OCI-LY7 (cell line): ENCODE results near the gene SPON1. TPM values are rescaled to one million over a fixed set of nuclear protein-coding genes. Genes with fewer than 3 reads are reported as not detected.
A peak's percentile ranks its signal among the peaks of the same experiment; 100 is the strongest.

Experiments used
- BruUV-seq: library from RNA; stranded (reverse); fragments of 400-500 nt; replicated peaks from 2 replicates; lab custom pipeline; 2021; lab: Mats Ljungman, UMichigan
- CTCF ChIA-PET: fragments of 300-600 bp; sonication (Branson Sonifier 250); formaldehyde crosslinking; loops from one replicate; lab custom pipeline; 2022; ENCODE audit warnings: antibody characterized with exemption; ENCODE audit not compliant: unreplicated experiment; lab: Charles Lee
- POLR2A ChIA-PET: fragments of 300-600 bp; sonication (Branson Sonifier 250); formaldehyde crosslinking; loops from one replicate; lab custom pipeline; 2022; ENCODE audit warnings: antibody characterized with exemption; lab: Charles Lee
- DNase-seq: peaks from one replicate; pipeline ENCODE4 v3.0.0-alpha.2; 2015; ENCODE audit warnings: low spot score
- H2AFZ ChIP-seq: fragments of 200-600 bp; sonication (generic), shearing (Covaris generic); 2 replicates; pipeline ENCODE4 v1.6.1; 2014; ENCODE audit warnings: mild to moderate bottlenecking, antibody characterized with exemption, low read length, moderate library complexity
- H3K27ac ChIP-seq: fragments of 200-600 bp; sonication (generic); 2 replicates; pipeline ENCODE4 v1.5.1; 2014; ENCODE audit warnings: mixed run types, low read depth, mild to moderate bottlenecking, moderate library complexity, low read length, inconsistent platforms; ENCODE audit not compliant: poor library complexity, severe bottlenecking
- H3K36me3 ChIP-seq: fragments of 200-600 bp; sonication (generic); 2 replicates; pipeline ENCODE4 v1.6.1; 2014; ENCODE audit warnings: mild to moderate bottlenecking, antibody characterized with exemption, low read length, moderate library complexity, mixed read lengths; ENCODE audit not compliant: insufficient read depth
- H3K4me1 ChIP-seq: fragments of 200-600 bp; sonication (generic); 2 replicates; pipeline ENCODE4 v1.5.1; 2014; ENCODE audit warnings: mild to moderate bottlenecking, low read length; ENCODE audit not compliant: insufficient read depth, poor library complexity, severe bottlenecking
- H3K4me2 ChIP-seq: fragments of 200-600 bp; sonication (generic); 2 replicates; pipeline ENCODE4 v1.6.1; 2014; ENCODE audit warnings: mild to moderate bottlenecking, low read length
- H3K4me3 ChIP-seq: fragments of 200-600 bp; sonication (generic); 2 replicates; pipeline ENCODE4 v1.5.1; 2014; ENCODE audit warnings: mild to moderate bottlenecking, low read depth, low read length; ENCODE audit not compliant: poor library complexity, severe bottlenecking
- H3K79me2 ChIP-seq: fragments of 200-600 bp; sonication (generic); 2 replicates; pipeline ENCODE4 v1.6.1; 2016; ENCODE audit warnings: low read depth, mild to moderate bottlenecking, low read length, moderate library complexity, mixed read lengths; ENCODE audit not compliant: insufficient read depth
- H3K9me2 ChIP-seq: fragments of 200-600 bp; sonication (generic); 2 replicates; pipeline ENCODE4 v1.6.1; 2016; ENCODE audit warnings: mild to moderate bottlenecking, low read length, mixed read lengths; ENCODE audit not compliant: insufficient read depth
- H3K9me3 ChIP-seq: fragments of 200-600 bp; sonication (generic); 2 replicates; pipeline ENCODE4 v1.6.1; 2014; ENCODE audit warnings: mild to moderate bottlenecking, mixed run types, low read length, mixed read lengths
- H4K20me1 ChIP-seq: fragments of 200-600 bp; sonication (generic); 2 replicates; pipeline ENCODE4 v1.6.1; 2014; ENCODE audit warnings: mild to moderate bottlenecking, antibody characterized with exemption, low read length, moderate library complexity, mixed read lengths; ENCODE audit not compliant: insufficient read depth
- EZH2phosphoT487 ChIP-seq: fragments of 200-600 bp; sonication (generic); IDR thresholded peaks from 2 replicates; pipeline ENCODE4 v1.6.1; 2018; ENCODE audit warnings: low read depth, borderline replicate concordance, mild to moderate bottlenecking, mixed run types, antibody characterized with exemption, low read length, moderate library complexity, mixed read lengths
- intact Hi-C: fragments of 100-400 bp; cut with micrococcal nuclease; formaldehyde crosslinking; loops from one replicate; pipeline ENCODE4 v1.10.0; 2022; ENCODE audit not compliant: unreplicated experiment
- total RNA-seq, 2 experiments: library from RNA; depleted of rRNA in 1 of 2; stranded (reverse); fragments of >200 nt in 1 of 2; shearing (Covaris generic) in 1 of 2; gene quantifications; 2 replicates each; pipeline ENCODE4 v1.2.3, GENCODE V29; 2014 to 2022
- TF ChIP-seq, protein P1 (sequence below): fragments of 200-600 bp; sonication (generic); conservative IDR thresholded peaks from 2 replicates; pipeline ENCODE4 v1.5.1; 2014; ENCODE audit warnings: mild to moderate bottlenecking, antibody characterized with exemption, low read length, moderate library complexity, mixed read lengths

Gene SPON1
- total RNA-seq, 2 experiments from 2014 or later, result 0.38 TPM; not detected in 1

GRCh38 chr11:14012846-14013245 is 50.3 kb downstream of the SPON1 start:
- H2AFZ ChIP-seq, result no peak overlapping the region
- intact Hi-C loops, result no loop called here
- POLR2A ChIA-PET, result no interaction called here
- H3K4me2 ChIP-seq, result no peak overlapping the region
- H3K4me1 ChIP-seq, result no peaks in the 10 kb centered on the region
- no peaks in the 10 kb centered on the region for H3K9me2 ChIP-seq
- no peaks in the 10 kb centered on the region for H3K79me2 ChIP-seq
- no TSS peak for BruUV-seq
- H3K9me3 ChIP-seq, result no peaks in the 10 kb centered on the region
- no peak for DNase-seq
- no peaks in the 10 kb centered on the region for H3K36me3 ChIP-seq
- TF ChIP-seq EZH2phosphoT487, result no peak
- TF ChIP-seq, protein P1, sequence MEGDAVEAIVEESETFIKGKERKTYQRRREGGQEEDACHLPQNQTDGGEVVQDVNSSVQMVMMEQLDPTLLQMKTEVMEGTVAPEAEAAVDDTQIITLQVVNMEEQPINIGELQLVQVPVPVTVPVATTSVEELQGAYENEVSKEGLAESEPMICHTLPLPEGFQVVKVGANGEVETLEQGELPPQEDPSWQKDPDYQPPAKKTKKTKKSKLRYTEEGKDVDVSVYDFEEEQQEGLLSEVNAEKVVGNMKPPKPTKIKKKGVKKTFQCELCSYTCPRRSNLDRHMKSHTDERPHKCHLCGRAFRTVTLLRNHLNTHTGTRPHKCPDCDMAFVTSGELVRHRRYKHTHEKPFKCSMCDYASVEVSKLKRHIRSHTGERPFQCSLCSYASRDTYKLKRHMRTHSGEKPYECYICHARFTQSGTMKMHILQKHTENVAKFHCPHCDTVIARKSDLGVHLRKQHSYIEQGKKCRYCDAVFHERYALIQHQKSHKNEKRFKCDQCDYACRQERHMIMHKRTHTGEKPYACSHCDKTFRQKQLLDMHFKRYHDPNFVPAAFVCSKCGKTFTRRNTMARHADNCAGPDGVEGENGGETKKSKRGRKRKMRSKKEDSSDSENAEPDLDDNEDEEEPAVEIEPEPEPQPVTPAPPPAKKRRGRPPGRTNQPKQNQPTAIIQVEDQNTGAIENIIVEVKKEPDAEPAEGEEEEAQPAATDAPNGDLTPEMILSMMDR, result no peak
- H4K20me1 ChIP-seq, result no peaks in the 10 kb centered on the region
- H3K4me3 ChIP-seq, result no peak overlapping the region
- CTCF ChIA-PET, result no interaction called here
- H3K27ac ChIP-seq, result no peak overlapping the region

DNA sequence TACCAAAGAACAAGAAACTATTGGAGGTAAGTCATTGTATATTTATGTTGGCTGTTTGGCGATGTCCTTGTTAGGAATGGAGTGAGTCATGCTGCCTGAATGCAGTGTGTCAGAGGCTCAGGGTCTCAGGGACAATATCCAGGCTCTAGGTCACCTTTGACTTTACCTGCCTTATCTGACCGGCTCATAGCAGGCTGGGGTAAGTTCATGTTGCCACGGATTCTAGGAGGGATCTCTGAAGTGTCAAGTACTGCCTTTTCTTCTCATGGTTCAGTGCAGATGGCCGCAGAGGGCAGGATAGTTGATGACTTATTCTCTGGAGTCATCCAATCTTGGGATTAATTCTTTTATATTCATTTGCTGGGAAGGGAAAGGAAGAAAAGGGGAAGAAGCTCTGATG is 53.2 kb downstream of the SPON1 start:
- TF ChIP-seq, protein P1, result no peak
- no peak for TF ChIP-seq EZH2phosphoT487
- BruUV-seq, result no TSS peak
- Histone ChIP-seq H4K20me1 (no peaks in the 10 kb centered on the region), H3K79me2 (no peaks in the 10 kb centered on the region), H3K9me2 (no peaks in the 10 kb centered on the region), H3K27ac (no peak overlapping the region), H3K36me3 (no peaks in the 10 kb centered on the region), H3K4me1 (no peaks in the 10 kb centered on the region), H3K9me3 (no peaks in the 10 kb centered on the region), H3K4me3 (no peak overlapping the region), H3K4me2 (no peak overlapping the region), H2AFZ (no peak overlapping the region; the same call in 1 of the 2 replicates)
- intact Hi-C loops, result no loop called here
- ChIA-PET CTCF (no interaction called here), POLR2A (no interaction called here)
- DNase-seq, result no peak

DNA sequence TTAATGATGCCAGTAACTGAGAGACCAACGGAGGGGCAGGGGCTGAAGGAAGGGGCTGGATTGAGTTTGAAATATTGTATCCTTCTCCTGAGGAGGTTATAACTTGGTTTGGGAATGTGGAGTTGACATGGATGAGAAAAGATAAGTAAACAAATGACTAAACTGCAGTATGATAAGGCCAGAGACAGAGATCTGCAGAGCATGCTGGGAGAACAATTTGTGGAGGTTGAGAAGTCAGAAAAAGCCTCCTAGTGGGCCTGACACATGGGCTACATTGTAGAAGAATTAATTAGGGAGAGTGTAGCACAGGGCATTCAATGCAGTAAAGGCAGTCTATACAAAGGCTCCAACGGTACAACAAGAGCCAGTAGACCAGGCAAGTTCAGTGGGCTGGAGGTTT is 55.9 kb downstream of the SPON1 start:
- H3K27ac ChIP-seq, result no peak overlapping the region
- ChIA-PET POLR2A (interaction anchor here (0.6 to 1.1 kb wide), 3 partner anchors 8 to 207 kb away, joined by 3 read pairs; no protein-coding TSS in a partner anchor), CTCF (no interaction called here)
- no peaks in the 10 kb centered on the region for H3K36me3 ChIP-seq
- no peaks in the 10 kb centered on the region for H3K79me2 ChIP-seq
- no peaks in the 10 kb centered on the region for H3K4me1 ChIP-seq
- H3K4me2 ChIP-seq, result no peak overlapping the region
- H3K9me3 ChIP-seq, result no peaks in the 10 kb centered on the region
- TF ChIP-seq EZH2phosphoT487, result no peak
- TF ChIP-seq, protein P1, result no peak
- BruUV-seq, result no TSS peak
- 0 out of 2 replicates have a peak overlapping the region, but pooled peaks have one; percentile 20 for H2AFZ ChIP-seq
- no peak overlapping the region for H3K4me3 ChIP-seq
- no peak for DNase-seq
- no peaks in the 10 kb centered on the region for H4K20me1 ChIP-seq
- intact Hi-C loops, result no loop called here
- H3K9me2 ChIP-seq, result no peaks in the 10 kb centered on the region
